Right forelimb (tissue), 1 donor: Measurements from ENCODE around the gene LARP4B.

Experiments used
- DNase-seq: peaks from one replicate; pipeline ENCODE4 v3.0.0-alpha.2; 2018

LARP4B gene

DNA sequence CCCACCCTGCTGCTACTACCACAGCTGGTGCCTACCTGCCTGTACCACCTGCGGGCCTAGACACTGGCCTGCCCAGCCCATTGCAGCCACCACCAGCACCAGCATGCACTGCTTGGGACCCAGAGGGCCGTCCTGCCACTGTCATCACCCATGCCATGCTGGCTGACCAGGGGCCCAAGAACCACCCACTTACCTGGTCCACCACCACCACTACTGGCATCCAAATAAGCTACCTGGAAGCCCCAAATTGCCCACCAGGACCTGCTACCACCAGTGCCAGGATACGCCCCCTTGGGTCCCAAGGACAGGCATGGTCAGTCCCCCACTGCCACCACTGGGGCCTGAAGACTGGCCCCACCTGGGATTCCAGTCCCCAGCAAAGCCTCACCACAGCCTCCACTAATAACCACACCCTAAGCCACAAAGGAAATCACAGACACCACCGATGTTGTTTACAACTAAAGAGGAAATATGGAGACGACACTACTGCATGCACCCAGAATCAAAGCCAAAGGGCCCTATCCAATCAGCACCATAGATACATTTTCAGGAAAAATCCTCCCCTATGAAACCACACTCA lies 171.5 kb downstream of the LARP4B start:
- no peak for DNase-seq
